ENCODE data around the gene HPS4.

Gene HPS4

DNA sequence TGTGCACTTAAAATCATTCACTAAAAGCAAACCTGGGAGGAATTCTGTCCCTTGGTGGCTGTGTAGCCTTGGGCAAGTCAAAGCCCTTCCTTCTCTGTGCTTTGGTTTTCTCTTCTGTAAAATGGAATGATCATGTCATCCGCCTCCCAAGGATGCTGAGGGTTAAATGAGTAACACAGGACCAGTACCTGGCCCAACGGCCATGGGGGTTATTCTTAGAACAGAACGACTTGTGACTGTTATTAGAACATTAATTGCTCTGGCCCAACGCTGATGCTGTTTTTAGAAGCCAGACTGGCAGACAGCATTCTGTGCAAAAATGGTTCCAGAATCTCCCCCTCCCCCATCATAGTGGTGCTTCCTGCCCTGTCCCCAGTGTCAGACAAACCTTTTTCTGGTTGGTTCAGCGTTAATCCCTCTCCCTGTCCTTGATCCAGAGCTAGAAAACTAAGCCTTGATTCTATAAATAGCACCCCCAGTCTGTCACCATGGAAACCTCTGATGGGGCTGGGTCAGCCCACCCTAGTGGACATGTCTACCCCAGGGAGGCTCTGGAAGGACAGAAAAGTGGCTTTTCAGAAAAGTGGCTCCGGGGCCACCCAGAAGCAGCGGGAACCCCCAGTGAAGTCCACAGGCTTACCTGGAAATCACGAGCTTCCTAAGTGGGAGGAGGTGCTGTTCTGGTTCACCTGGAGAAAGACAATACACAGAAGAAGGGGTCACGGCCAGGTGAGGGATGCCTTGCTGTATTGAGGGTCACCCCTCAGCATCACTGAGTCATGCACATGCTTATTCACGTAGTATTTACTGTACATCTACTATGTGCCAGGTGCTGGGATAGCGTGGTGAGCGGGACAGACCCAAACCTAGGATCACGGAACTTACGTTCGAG lies 44.2 kb upstream of the HPS4 start:
- Histone ChIP-seq H2AFZ (ENCODE audit: low read length) (no peak overlapping the region), H4K20me1 (ENCODE audit: insufficient read depth, low read length, poor library complexity, severe bottlenecking) (no peaks in the 10 kb centered on the region), H3K36me3 (ENCODE audit: insufficient read depth, low read length) (peaks cover 17% of the 10 kb centered on the region; the same call in 1 of the 2 replicates), H3K4me1 (ENCODE audit: insufficient read depth, low read length, poor library complexity, severe bottlenecking) (no peaks in the 10 kb centered on the region), H3K9me3 (ENCODE audit: insufficient read depth, low read depth, low read length) (no peaks in the 10 kb centered on the region), H3K4me3 (ENCODE audit: low read length, poor library complexity, severe bottlenecking) (no peak overlapping the region), H3K9me2 (replicated peaks; ENCODE audit: low read depth, low read length) (no peaks in the 10 kb centered on the region), H3K27me3 (ENCODE audit: insufficient read depth, low read length, poor library complexity, severe bottlenecking) (no peaks in the 10 kb centered on the region), H3K79me2 (ENCODE audit: insufficient read depth, low read length) (no peaks in the 10 kb centered on the region), H3K4me2 (ENCODE audit: low read depth, low read length, poor library complexity, severe bottlenecking) (no peak overlapping the region), H3F3A (ENCODE audit: low read depth) (no peaks in the 10 kb centered on the region), H3K9ac (ENCODE audit: low read depth, low read length, poor library complexity, severe bottlenecking) (no peak overlapping the region)
- TF ChIP-seq, protein P1, sequence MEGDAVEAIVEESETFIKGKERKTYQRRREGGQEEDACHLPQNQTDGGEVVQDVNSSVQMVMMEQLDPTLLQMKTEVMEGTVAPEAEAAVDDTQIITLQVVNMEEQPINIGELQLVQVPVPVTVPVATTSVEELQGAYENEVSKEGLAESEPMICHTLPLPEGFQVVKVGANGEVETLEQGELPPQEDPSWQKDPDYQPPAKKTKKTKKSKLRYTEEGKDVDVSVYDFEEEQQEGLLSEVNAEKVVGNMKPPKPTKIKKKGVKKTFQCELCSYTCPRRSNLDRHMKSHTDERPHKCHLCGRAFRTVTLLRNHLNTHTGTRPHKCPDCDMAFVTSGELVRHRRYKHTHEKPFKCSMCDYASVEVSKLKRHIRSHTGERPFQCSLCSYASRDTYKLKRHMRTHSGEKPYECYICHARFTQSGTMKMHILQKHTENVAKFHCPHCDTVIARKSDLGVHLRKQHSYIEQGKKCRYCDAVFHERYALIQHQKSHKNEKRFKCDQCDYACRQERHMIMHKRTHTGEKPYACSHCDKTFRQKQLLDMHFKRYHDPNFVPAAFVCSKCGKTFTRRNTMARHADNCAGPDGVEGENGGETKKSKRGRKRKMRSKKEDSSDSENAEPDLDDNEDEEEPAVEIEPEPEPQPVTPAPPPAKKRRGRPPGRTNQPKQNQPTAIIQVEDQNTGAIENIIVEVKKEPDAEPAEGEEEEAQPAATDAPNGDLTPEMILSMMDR (conservative IDR thresholded peaks at IDR 0.05; ENCODE audit: low read length): no peak
- TF ChIP-seq EZH2phosphoT487 (IDR thresholded peaks at IDR 0.05; ENCODE audit: borderline replicate concordance): no peak

DNA sequence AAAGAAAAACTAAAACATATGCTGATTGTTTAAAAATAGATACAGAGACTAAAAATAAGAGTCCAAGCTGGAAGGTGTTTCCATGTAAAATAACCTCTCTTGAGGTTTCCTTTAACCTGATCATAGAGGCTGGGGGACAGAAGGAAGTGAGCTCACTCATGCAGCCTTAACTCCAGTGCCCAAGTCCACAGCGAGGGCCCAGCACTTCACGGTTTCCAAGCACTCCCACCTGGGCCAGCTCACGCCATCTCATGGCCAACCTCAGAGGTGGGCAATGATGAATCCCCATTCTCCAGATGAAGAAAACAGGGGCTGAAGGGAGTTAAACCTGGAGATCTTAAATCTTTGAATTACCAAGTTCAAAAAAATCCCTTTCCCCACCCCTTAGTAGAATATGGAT lies 43.6 kb upstream of the HPS4 start:
- Histone ChIP-seq H3K79me2 (ENCODE audit: insufficient read depth, low read length) (no peaks in the 10 kb centered on the region), H3K4me2 (ENCODE audit: low read depth, low read length, poor library complexity, severe bottlenecking) (no peak overlapping the region), H3K9me2 (replicated peaks; ENCODE audit: low read depth, low read length) (no peaks in the 10 kb centered on the region), H3K4me3 (ENCODE audit: low read length, poor library complexity, severe bottlenecking) (no peak overlapping the region), H3K9ac (ENCODE audit: low read depth, low read length, poor library complexity, severe bottlenecking) (no peak overlapping the region), H3F3A (ENCODE audit: low read depth) (no peaks in the 10 kb centered on the region), H3K4me1 (ENCODE audit: insufficient read depth, low read length, poor library complexity, severe bottlenecking) (no peaks in the 10 kb centered on the region), H3K27me3 (ENCODE audit: insufficient read depth, low read length, poor library complexity, severe bottlenecking) (no peaks in the 10 kb centered on the region), H3K9me3 (ENCODE audit: insufficient read depth, low read depth, low read length) (no peaks in the 10 kb centered on the region), H3K36me3 (ENCODE audit: insufficient read depth, low read length) (peaks cover 17% of the 10 kb centered on the region; the same call in 1 of the 2 replicates), H4K20me1 (ENCODE audit: insufficient read depth, low read length, poor library complexity, severe bottlenecking) (no peaks in the 10 kb centered on the region), H2AFZ (ENCODE audit: low read length) (no peak overlapping the region)
- TF ChIP-seq, protein P1 (conservative IDR thresholded peaks at IDR 0.05; ENCODE audit: low read length): no peak
- no peak for TF ChIP-seq EZH2phosphoT487 (IDR thresholded peaks at IDR 0.05; ENCODE audit: borderline replicate concordance)

DNA sequence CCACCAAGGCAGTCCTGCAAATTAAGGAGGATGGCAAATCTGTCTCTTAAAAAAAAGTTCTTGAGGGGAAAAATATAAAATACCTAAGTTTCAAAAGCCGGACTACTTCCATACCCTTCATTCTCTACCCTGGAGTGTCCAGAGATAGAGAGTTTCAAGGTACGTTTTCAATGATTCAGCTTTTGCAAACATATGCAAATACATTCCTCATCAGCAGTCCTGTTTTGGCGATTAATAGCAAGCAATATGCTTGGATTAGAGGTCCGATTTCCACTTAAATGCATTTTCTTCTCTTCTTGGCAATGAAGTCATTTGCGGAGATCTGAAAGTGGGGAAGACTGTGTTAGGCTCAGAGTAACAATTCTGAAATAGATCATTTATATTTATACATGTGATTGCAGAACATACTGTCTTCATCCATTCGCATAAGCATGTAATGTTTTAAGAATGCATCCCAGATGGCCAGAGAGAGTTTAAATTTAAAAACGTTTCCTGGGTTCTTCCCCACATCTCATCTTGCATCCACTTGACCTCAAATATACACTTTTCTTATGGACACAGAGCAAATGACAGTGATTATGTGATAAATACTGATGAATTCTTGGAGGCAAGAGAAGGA lies 42.5 kb upstream of the HPS4 start:
- Histone ChIP-seq H2AFZ (ENCODE audit: low read length) (no peak overlapping the region), H3K9me2 (replicated peaks; ENCODE audit: low read depth, low read length) (no peaks in the 10 kb centered on the region), H3K36me3 (ENCODE audit: insufficient read depth, low read length) (peaks cover 11% of the 10 kb centered on the region; the same call in 1 of the 2 replicates), H3K4me3 (ENCODE audit: low read length, poor library complexity, severe bottlenecking) (no peak overlapping the region), H3K4me2 (ENCODE audit: low read depth, low read length, poor library complexity, severe bottlenecking) (no peak overlapping the region), H3K4me1 (ENCODE audit: insufficient read depth, low read length, poor library complexity, severe bottlenecking) (no peaks in the 10 kb centered on the region), H3K27me3 (ENCODE audit: insufficient read depth, low read length, poor library complexity, severe bottlenecking) (no peaks in the 10 kb centered on the region), H3K9ac (ENCODE audit: low read depth, low read length, poor library complexity, severe bottlenecking) (no peak overlapping the region), H3K79me2 (ENCODE audit: insufficient read depth, low read length) (no peaks in the 10 kb centered on the region), H3F3A (ENCODE audit: low read depth) (no peaks in the 10 kb centered on the region), H3K9me3 (ENCODE audit: insufficient read depth, low read depth, low read length) (no peaks in the 10 kb centered on the region), H4K20me1 (ENCODE audit: insufficient read depth, low read length, poor library complexity, severe bottlenecking) (no peaks in the 10 kb centered on the region)
- TF ChIP-seq, protein P1 (conservative IDR thresholded peaks at IDR 0.05; ENCODE audit: low read length): no peak
- TF ChIP-seq EZH2phosphoT487 (IDR thresholded peaks at IDR 0.05; ENCODE audit: borderline replicate concordance): no peak
